ENCODE data around the gene CAMK1D. TPM values are rescaled to one million over a fixed set of nuclear protein-coding genes. Genes with fewer than 3 reads are reported as not detected.
"Not testable (repeated sequence)": the region's sequence is repeated elsewhere in the genome, so short reads cannot be mapped to it uniquely, and the experiment has no call there.

CAMK1D gene
- polyA plus RNA-seq, 1 donor (not counting 4 experiments of a cell fraction or from before 2014, with no cell fraction given): 0.76 TPM

GRCh38 chr10:12434277-12434676 lies 84.9 kb downstream of the CAMK1D start:
- H3K9ac ChIP-seq (ENCODE audit: control insufficient read depth, extremely low read depth, insufficient read depth, low read length): no peak overlapping the region
- dilution Hi-C loops (cut with MboI; ENCODE audit: extremely low pct_ligation_motif_present, low sequenced_read_pairs): no loop called here
- H3K4me1 ChIP-seq (ENCODE audit: control insufficient read depth, extremely low read depth, insufficient read depth, low read length): no peaks in the 10 kb centered on the region
- peaks cover 10% of the 10 kb centered on the region for H3K27me3 ChIP-seq (ENCODE audit: control insufficient read depth, extremely low read depth, insufficient read depth, low read length)
- FAIRE-seq (no peak), DNase-seq (ENCODE audit: low read depth, low spot score) (no peak)
- no peaks in the 10 kb centered on the region for H3K9me1 ChIP-seq (ENCODE audit: control insufficient read depth, extremely low read depth, insufficient read depth, low read length)
- H3K27ac ChIP-seq (ENCODE audit: control insufficient read depth, insufficient read depth, low read length): no peak overlapping the region
- H4K20me1 ChIP-seq (ENCODE audit: control insufficient read depth, extremely low read depth, insufficient read depth, low read length): no peaks in the 10 kb centered on the region
- H3K4me3 ChIP-seq (ENCODE audit: control insufficient read depth in 2 of 3, extremely low read depth in 1 of 3, insufficient read depth in 2 of 3, low read depth in 1 of 3, low read length in 3 of 3): no peak overlapping the region
- H3K4me2 ChIP-seq (ENCODE audit: control insufficient read depth, extremely low read depth, insufficient read depth, low read depth, low read length): no peak overlapping the region
- no peaks in the 10 kb centered on the region for H3K79me2 ChIP-seq (ENCODE audit: control insufficient read depth, insufficient read depth, low read length)
- H2AFZ ChIP-seq (ENCODE audit: control insufficient read depth, low read length): no peak overlapping the region
- no peaks in the 10 kb centered on the region for H3K36me3 ChIP-seq (ENCODE audit: control insufficient read depth in 2 of 2, extremely low read depth in 1 of 2, insufficient read depth in 2 of 2, low read length in 2 of 2)
- TF ChIP-seq EZH2 (IDR thresholded peaks at IDR 0.05; ENCODE audit: low read length): no peak
- TF ChIP-seq CTCF (optimal IDR thresholded peaks at IDR 0.05 in 1 of 3, IDR thresholded peaks at IDR 0.05 in 1 of 3, conservative IDR thresholded peaks at IDR 0.05 in 1 of 3; ENCODE audit: extremely low read depth in 1 of 3, insufficient read depth in 2 of 3, low read length in 3 of 3): no peak
- H3K9me3 ChIP-seq (ENCODE audit: control insufficient read depth, low read depth, low read length): no peaks in the 10 kb centered on the region

GRCh38 chr10:12434677-12435076 lies 85.3 kb downstream of the CAMK1D start:
- DNase-seq (ENCODE audit: low read depth, low spot score); H2AFZ ChIP-seq (ENCODE audit: control insufficient read depth, low read length); H3K9ac ChIP-seq (ENCODE audit: control insufficient read depth, extremely low read depth, insufficient read depth, low read length); dilution Hi-C loops (cut with MboI; ENCODE audit: extremely low pct_ligation_motif_present, low sequenced_read_pairs); H3K36me3 ChIP-seq (ENCODE audit: control insufficient read depth in 2 of 2, extremely low read depth in 1 of 2, insufficient read depth in 2 of 2, low read length in 2 of 2); H3K27ac ChIP-seq (ENCODE audit: control insufficient read depth, insufficient read depth, low read length); FAIRE-seq; H3K4me1 ChIP-seq (ENCODE audit: control insufficient read depth, extremely low read depth, insufficient read depth, low read length); H3K9me1 ChIP-seq (ENCODE audit: control insufficient read depth, extremely low read depth, insufficient read depth, low read length); H3K9me3 ChIP-seq (ENCODE audit: control insufficient read depth, low read depth, low read length); H3K4me2 ChIP-seq (ENCODE audit: control insufficient read depth, extremely low read depth, insufficient read depth, low read depth, low read length); H3K79me2 ChIP-seq (ENCODE audit: control insufficient read depth, insufficient read depth, low read length); H3K27me3 ChIP-seq (ENCODE audit: control insufficient read depth, extremely low read depth, insufficient read depth, low read length); H4K20me1 ChIP-seq (ENCODE audit: control insufficient read depth, extremely low read depth, insufficient read depth, low read length); H3K4me3 ChIP-seq (ENCODE audit: control insufficient read depth in 2 of 3, extremely low read depth in 1 of 3, insufficient read depth in 2 of 3, low read depth in 1 of 3, low read length in 3 of 3): not testable (repeated sequence)

GRCh38 chr10:12435348-12435747 lies 86.0 kb downstream of the CAMK1D start:
- TF ChIP-seq EZH2 (IDR thresholded peaks at IDR 0.05; ENCODE audit: low read length) (no peak), CTCF (optimal IDR thresholded peaks at IDR 0.05 in 1 of 3, IDR thresholded peaks at IDR 0.05 in 1 of 3, conservative IDR thresholded peaks at IDR 0.05 in 1 of 3; ENCODE audit: extremely low read depth in 1 of 3, insufficient read depth in 2 of 3, low read length in 3 of 3) (no peak)
- DNase-seq (ENCODE audit: low read depth, low spot score) (no peak), FAIRE-seq (no peak)
- Histone ChIP-seq H3K27ac (ENCODE audit: control insufficient read depth, insufficient read depth, low read length) (no peak overlapping the region), H3K4me2 (ENCODE audit: control insufficient read depth, extremely low read depth, insufficient read depth, low read depth, low read length) (no peak overlapping the region), H4K20me1 (ENCODE audit: control insufficient read depth, extremely low read depth, insufficient read depth, low read length) (no peaks in the 10 kb centered on the region), H2AFZ (ENCODE audit: control insufficient read depth, low read length) (no peak overlapping the region), H3K4me3 (ENCODE audit: control insufficient read depth in 2 of 3, extremely low read depth in 1 of 3, insufficient read depth in 2 of 3, low read depth in 1 of 3, low read length in 3 of 3) (no peak overlapping the region), H3K9ac (ENCODE audit: control insufficient read depth, extremely low read depth, insufficient read depth, low read length) (no peak overlapping the region), H3K9me1 (ENCODE audit: control insufficient read depth, extremely low read depth, insufficient read depth, low read length) (no peaks in the 10 kb centered on the region), H3K36me3 (ENCODE audit: control insufficient read depth in 2 of 2, extremely low read depth in 1 of 2, insufficient read depth in 2 of 2, low read length in 2 of 2) (no peaks in the 10 kb centered on the region), H3K27me3 (ENCODE audit: control insufficient read depth, extremely low read depth, insufficient read depth, low read length) (peaks cover 10% of the 10 kb centered on the region), H3K9me3 (ENCODE audit: control insufficient read depth, low read depth, low read length) (no peaks in the 10 kb centered on the region), H3K79me2 (ENCODE audit: control insufficient read depth, insufficient read depth, low read length) (no peaks in the 10 kb centered on the region), H3K4me1 (ENCODE audit: control insufficient read depth, extremely low read depth, insufficient read depth, low read length) (no peaks in the 10 kb centered on the region)
- dilution Hi-C loops (cut with MboI; ENCODE audit: extremely low pct_ligation_motif_present, low sequenced_read_pairs): no loop called here

Measured in keratinocyte (primary cell).